GM10248 (cell line): ENCODE measurements around the gene ANK2.

Experiments used
- CTCF ChIA-PET: fragments of 300-600 bp; sonication (Branson Sonifier 250); formaldehyde crosslinking; extraction: SDS; loops from one replicate; lab custom pipeline; 2021; ENCODE audit warnings: antibody characterized with exemption; lab: Yijun Ruan, JAX
- POLR2A ChIA-PET: fragments of 350-650 bp; sonication (Branson Sonifier 250); formaldehyde crosslinking; extraction: SDS; loops from one replicate; lab custom pipeline; 2020; ENCODE audit warnings: antibody characterized with exemption; lab: Yijun Ruan, JAX
- DNase-seq: peaks from one replicate; pipeline ENCODE4 v3.0.0; 2012; ENCODE audit errors: extremely low spot score
- CTCF ChIP-seq: IDR thresholded peaks from 2 replicates; pipeline ENCODE4 v1.5.1; 2012; ENCODE audit warnings: mild to moderate bottlenecking, low read depth; ENCODE audit errors: extremely low read depth, missing control alignments, control extremely low read depth

Gene ANK2

GRCh38 chr4:113053883-113054282 lies 4.4 kb downstream of the ANK2 start:
- no peak for TF ChIP-seq CTCF
- CTCF ChIA-PET, result interaction anchor here (1.3 to 1.4 kb wide), 3 partner anchors 10 to 157 kb away, joined by 3 read pairs; no protein-coding TSS in a partner anchor
- POLR2A ChIA-PET, result no interaction called here
- no peak for DNase-seq

GRCh38 chr4:113056318-113056717 lies 6.9 kb downstream of the ANK2 start:
- POLR2A ChIA-PET, result no interaction called here
- no peak for TF ChIP-seq CTCF
- CTCF ChIA-PET, result interaction anchor here (1.2 kb wide), 1 partner anchor 70 kb away, joined by 3 read pairs; no protein-coding TSS in a partner anchor
- DNase-seq, result no peak

DNA sequence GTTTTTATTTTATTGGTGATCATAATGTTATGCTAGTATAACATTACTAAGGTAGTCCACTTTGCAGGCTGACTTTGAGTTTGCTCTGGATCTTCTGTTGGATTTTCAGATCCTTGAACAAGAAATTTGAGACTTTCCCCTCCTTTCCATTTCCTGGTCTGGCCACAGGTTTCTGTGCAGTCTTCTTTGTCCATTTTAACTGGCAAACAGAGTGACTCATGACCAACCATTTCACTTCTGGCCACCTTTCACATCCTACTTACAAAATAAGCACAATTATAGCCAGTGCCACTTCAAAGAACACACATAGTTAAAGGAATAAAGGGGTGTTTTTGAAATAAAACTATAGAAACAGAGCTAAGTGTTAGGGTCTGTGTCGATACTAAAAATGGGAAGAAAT lies 8.4 kb downstream of the ANK2 start:
- no peak for DNase-seq
- ChIA-PET CTCF (no interaction called here), POLR2A (no interaction called here)
- no peak for TF ChIP-seq CTCF

DNA sequence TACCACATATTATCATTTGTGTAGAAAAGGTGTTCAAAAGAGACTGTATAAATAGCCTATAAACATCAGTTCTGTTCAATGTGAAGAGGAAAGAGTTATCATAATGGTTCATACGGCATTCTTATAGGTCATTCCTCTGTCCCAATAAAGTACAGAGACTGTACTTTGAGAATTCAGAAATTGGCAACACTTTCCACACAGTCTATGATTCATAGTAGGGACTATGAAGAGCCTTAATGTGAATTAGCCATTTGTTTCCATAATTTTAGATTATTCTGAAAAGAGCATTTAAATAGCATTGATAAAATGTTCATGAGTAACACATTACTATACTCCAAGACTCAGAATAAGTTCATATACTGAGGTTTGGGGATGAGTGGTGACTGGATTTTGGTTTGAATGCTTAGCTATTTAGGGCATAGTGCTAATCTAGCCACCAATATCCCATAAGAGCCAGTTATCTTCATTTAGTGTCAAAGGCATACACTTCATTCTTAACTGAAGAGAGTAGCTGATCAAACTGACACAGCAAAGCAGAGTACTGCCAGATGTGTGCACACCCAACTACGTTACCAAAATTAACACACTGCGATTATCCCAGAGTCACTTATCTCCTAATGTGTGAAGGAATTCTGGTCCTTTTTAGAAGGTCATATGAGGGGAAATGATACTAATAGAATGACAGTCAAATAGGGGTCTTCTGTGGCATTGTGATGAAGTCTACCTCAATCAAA lies 10.2 kb downstream of the ANK2 start:
- no peak for DNase-seq
- ChIA-PET POLR2A (no interaction called here), CTCF (interaction anchor here (1.1 to 1.2 kb wide), 2 partner anchors 7 to 9 kb away, joined by 3 to 4 read pairs; no protein-coding TSS in a partner anchor)
- no peak for TF ChIP-seq CTCF

- ChIA-PET POLR2A (no interaction called here), CTCF (interaction anchor here (1.1 to 1.2 kb wide), 2 partner anchors 8 to 9 kb away, joined by 3 to 4 read pairs; no protein-coding TSS in a partner anchor)
- TF ChIP-seq CTCF, result no peak
- no peak for DNase-seq
Measured at GRCh38 chr4:113060853-113061252, 11.4 kb downstream of the ANK2 start.

DNA sequence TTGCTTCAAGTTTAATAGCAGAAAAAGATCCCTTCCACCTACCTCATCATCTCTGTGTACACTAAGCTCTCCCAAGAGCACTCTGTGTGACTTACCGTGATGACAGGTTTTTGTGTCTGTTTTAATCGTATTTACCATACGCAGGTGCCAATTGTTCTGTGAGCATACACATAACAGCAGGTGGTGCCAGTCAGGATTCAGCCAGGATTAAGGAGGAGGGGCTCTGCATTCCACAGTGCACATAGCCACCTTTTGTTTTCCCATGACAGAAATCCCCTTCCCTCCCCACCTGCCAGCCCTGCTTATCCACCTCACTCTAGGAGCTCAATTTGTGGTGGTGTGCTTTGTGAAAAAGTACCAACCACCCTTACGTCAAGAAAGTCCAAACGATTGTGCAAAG lies 14.8 kb downstream of the ANK2 start:
- no peak for TF ChIP-seq CTCF
- ChIA-PET CTCF (no interaction called here), POLR2A (no interaction called here)
- no peak for DNase-seq
